K562 (cell line): ENCODE data around the gene NR6A1. TPM values are rescaled to one million over a fixed set of nuclear protein-coding genes. Genes with fewer than 3 reads are reported as not detected.
A peak's percentile ranks its signal among the peaks of the same experiment; 100 is the strongest.

Experiments used
- AFF1 ChIP-seq, 2 experiments: fragments of 450-650 bp; IDR thresholded peaks; 2 replicates each; pipeline ENCODE4 v1.6.1; 2018; ENCODE audit warnings: mild to moderate bottlenecking in 2 of 2, low read depth in 1 of 2; ENCODE audit not compliant: partially characterized antibody in 2 of 2
- BCL6 ChIP-seq: fragments of 250-450 bp; sonication (Bioruptor Pico); IDR thresholded peaks from 2 replicates; pipeline ENCODE4 v1.4.0; 2020
- CBX2 ChIP-seq: fragments of 200-600 bp; sonication (generic); IDR thresholded peaks from one replicate; pipeline ENCODE4 v1.6.1; 2012; ENCODE audit warnings: mild to moderate bottlenecking, low read length, inconsistent platforms; ENCODE audit not compliant: insufficient read depth, poor library complexity, severe bottlenecking
- FOXJ2 ChIP-seq: fragments of 200-800 bp; sonication (Bioruptor generic); IDR thresholded peaks from 2 replicates; pipeline ENCODE4 v1.6.1; 2016; ENCODE audit warnings: missing genetic modification characterization, missing compliant biosample characterization
- HMG20A ChIP-seq: fragments of 450-650 bp; formaldehyde crosslinking; conservative IDR thresholded peaks from 2 replicates; pipeline ENCODE4 v1.4.0; 2020; ENCODE audit warnings: mild to moderate bottlenecking, mixed read lengths
- HNRNPUL1 ChIP-seq: fragments of 200-400 bp; formaldehyde crosslinking; IDR thresholded peaks from 2 replicates; pipeline ENCODE4 v1.6.1; 2017; ENCODE audit warnings: low read length
- ILF3 ChIP-seq: fragments of 450-650 bp; IDR thresholded peaks from 2 replicates; pipeline ENCODE4 v1.6.1; 2018; ENCODE audit warnings: antibody characterized with exemption, mild to moderate bottlenecking, moderate library complexity, borderline replicate concordance
- KLF6 ChIP-seq: fragments of 250-450 bp; sonication (Bioruptor Pico); IDR thresholded peaks from 2 replicates; pipeline ENCODE4 v1.4.0; 2020; ENCODE audit warnings: mild to moderate bottlenecking, moderate library complexity, borderline replicate concordance
- LCOR ChIP-seq: sonication (generic); formaldehyde crosslinking; IDR thresholded peaks from 2 replicates; pipeline ENCODE4 v1.8.0; 2022; ENCODE audit warnings: mild to moderate bottlenecking, missing genetic modification reagents
- NCOA4 ChIP-seq: fragments of 450-650 bp; IDR thresholded peaks from 2 replicates; pipeline ENCODE4 v1.6.1; 2018; ENCODE audit warnings: mild to moderate bottlenecking; ENCODE audit not compliant: partially characterized antibody
- NFYB ChIP-seq: IDR thresholded peaks from 2 replicates; pipeline ENCODE4 v1.6.1; 2011; ENCODE audit warnings: mild to moderate bottlenecking, moderate library complexity; ENCODE audit not compliant: insufficient read length; ENCODE audit errors: extremely low read depth
- PATZ1 ChIP-seq: fragments of 250-450 bp; sonication (Bioruptor Pico); IDR thresholded peaks from 2 replicates; pipeline ENCODE4 v1.5.0; 2020; ENCODE audit warnings: mild to moderate bottlenecking, borderline replicate concordance
- POLR2A ChIP-seq: fragments of 450-650 bp; conservative IDR thresholded peaks from 2 replicates; pipeline ENCODE4 v1.6.1; 2016
- RBM15 ChIP-seq: fragments of 200-400 bp; formaldehyde crosslinking; IDR thresholded peaks from 2 replicates; pipeline ENCODE4 v1.6.1; 2018; ENCODE audit warnings: mild to moderate bottlenecking, low read length, moderate library complexity; ENCODE audit not compliant: insufficient read depth
- STAT6 ChIP-seq: sonication (generic); formaldehyde crosslinking; IDR thresholded peaks from 2 replicates; pipeline ENCODE4 v1.8.1; 2023; ENCODE audit warnings: mild to moderate bottlenecking, missing genetic modification reagents
- ZKSCAN1 ChIP-seq: fragments of 150-350 bp; IDR thresholded peaks from 2 replicates; pipeline ENCODE4 v1.6.1; 2016; ENCODE audit warnings: low read depth, low read length
- ZNF277 ChIP-seq: fragments of 250-450 bp; sonication (Bioruptor Pico); IDR thresholded peaks from 2 replicates; pipeline ENCODE4 v1.8.0; 2022; ENCODE audit warnings: inconsistent platforms, mild to moderate bottlenecking, moderate library complexity, borderline replicate concordance
- polyA plus RNA-seq, 8 experiments: library from polyadenylated mRNA; depleted of rRNA in 4 of 8; stranded (reverse) in 5 of 8; unstranded in 3 of 8; fragments of >200 nt; fragmentation: Nextera tagmentation in 2 of 8; fragmentation: Illumina TruSeq in 1 of 8; extraction: Ambion mirVana in 2 of 8; extraction: Trizol in 1 of 8; gene quantifications; 2 replicates each; pipeline versions ENCODE4 v1.2.1 to v1.2.3, GENCODE V29; 2011 to 2014; ENCODE audit warnings: inconsistent platforms in 1 of 8, missing spikeins in 1 of 8
- total RNA-seq, 7 experiments: library from RNA; depleted of rRNA in 6 of 7; stranded (reverse); fragments of >200 nt in 6 of 7; fragmentation: Illumina TruSeq in 2 of 7; extraction: Trizol in 2 of 7; gene quantifications; 2 replicates each; pipeline versions ENCODE4 v1.2.1 to v1.2.3, GENCODE V29; 2011 to 2021; ENCODE audit warnings: low replicate concordance in 1 of 7

Gene NR6A1
- total and polyA plus RNA-seq, 9 of the 15 experiments (the other 6 are each of a cell fraction or from before 2014, with no cell fraction given) = 9.7 to 55.4 (median 28.3) TPM

GRCh38 chr9:124511891-124512805, 259.0 kb downstream of the NR6A1 start (continued):
- TF ChIP-seq AFF1 (IDR thresholded peaks at IDR 0.05; ENCODE audit: low read depth in 1 of 2, partially characterized antibody in 2 of 2) (no peak), ZNF277 (CRISPR knock-in tag) (no peak), BCL6 (CRISPR knock-in tag) (no peak), NCOA4 (no peak), LCOR (CRISPR knock-in tag) (0 out of 2 replicates have a peak, but pooled peaks have one; percentile 70), HMG20A (CRISPR knock-in tag) (no peak), ILF3 (no peak), ZKSCAN1 (no peak), CBX2 (no peak), NFYB (no peak), FOXJ2 (tag) (no peak), KLF6 (no peak), STAT6 (CRISPR knock-in tag) (no peak), RBM15 (no peak), HNRNPUL1 (no peak), PATZ1 (CRISPR knock-in tag) (no peak), POLR2A (0 out of 2 replicates have a peak, but pooled peaks have one; percentile 25)
